Kidney tubule cell (primary cell): ENCODE results near the gene CBX3.
"Not testable (repeated sequence)": the region's sequence is repeated elsewhere in the genome, so short reads cannot be mapped to it uniquely, and the experiment has no call there.

ENCODE experiments used
- DNase-seq: peaks from one replicate; pipeline ENCODE4 v3.0.0-alpha.2; 2018; ENCODE audit warnings: low spot score

CBX3 gene

DNA sequence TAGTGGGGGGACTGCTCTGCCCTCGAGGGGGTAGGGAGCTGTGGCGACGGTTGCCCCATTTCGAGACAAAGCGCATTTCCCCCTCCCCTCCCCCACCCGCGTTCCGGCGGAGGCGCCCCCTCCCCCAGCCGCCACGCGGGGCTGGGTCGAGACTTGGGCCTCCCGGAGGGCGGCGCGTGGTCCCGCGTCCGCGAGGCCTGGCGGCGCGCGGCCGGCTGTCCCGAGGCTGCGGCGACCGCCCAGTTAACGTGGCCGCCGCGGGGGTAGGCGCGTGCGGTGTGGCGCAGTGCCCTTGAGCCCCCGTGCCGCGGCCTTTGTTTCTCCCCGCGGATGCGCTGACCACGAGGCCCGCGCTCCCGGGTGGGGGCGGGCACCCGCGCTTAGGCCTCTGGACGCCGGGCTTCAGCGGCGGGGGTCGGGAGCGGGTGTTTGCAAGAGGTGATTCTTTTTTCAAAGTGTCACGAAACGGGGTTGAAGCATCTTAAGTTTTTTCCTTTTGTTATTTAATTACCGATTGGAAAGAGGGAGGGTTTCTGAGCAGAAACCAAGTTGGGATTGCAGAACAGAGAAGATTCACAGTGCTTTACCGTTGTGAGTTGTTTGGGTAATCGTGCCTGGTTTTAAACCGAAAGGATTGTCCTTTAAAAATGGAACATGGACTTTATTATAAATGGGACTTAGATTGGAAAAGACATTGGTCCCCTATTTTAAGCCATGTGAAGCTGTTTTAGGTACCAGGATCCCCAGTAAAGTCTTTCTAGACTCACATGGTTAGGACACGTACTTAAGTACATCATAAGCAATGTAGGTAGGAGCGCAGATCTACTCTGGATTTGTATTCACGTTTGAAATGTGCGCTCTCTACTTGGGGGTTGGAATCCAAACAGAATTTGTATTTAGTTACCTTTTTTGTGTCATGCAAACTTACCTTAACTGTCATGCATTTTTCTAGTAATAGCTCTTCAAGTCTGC, 760 bp downstream of the CBX3 start:
- peak; percentile 57 for DNase-seq

DNA sequence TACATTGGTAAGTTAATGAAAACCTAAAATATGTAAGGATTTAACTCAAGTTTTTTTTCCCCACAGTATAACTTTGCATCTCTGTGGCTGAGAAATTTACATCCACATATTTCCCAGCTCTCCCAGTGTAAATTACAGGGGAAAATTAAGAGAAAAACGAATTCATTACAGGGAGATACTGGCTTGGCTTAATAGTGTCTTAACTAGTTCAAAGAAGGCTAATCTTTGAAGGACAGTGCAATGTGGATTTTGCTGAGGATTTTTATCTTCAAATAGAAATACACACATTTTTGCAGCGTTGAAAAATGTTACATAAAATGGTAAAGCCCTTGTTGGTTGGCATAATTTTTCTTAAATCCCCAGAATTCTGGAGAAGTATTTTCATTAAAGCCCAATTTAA, 1.5 kb downstream of the CBX3 start:
- no peak for DNase-seq

DNA sequence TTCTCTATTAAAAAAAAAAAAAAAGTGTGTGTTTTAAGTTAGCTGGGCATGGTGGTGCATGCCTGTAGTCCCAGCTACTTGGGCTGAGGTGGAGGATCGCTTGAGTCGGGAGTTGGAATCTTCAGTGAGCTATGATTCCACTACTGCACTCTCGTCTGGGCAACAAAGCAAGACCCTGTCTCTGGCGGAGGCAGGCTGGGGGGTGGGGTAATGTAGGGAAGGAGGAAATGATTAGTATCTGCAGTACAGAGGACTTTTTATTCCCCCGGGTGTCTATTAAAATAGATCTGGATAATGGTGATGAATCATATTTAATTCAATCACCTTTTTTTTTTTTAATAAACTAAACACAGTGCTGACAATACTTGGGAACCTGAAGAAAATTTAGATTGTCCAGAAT, 6.5 kb downstream of the CBX3 start:
- DNase-seq: no peak

DNA sequence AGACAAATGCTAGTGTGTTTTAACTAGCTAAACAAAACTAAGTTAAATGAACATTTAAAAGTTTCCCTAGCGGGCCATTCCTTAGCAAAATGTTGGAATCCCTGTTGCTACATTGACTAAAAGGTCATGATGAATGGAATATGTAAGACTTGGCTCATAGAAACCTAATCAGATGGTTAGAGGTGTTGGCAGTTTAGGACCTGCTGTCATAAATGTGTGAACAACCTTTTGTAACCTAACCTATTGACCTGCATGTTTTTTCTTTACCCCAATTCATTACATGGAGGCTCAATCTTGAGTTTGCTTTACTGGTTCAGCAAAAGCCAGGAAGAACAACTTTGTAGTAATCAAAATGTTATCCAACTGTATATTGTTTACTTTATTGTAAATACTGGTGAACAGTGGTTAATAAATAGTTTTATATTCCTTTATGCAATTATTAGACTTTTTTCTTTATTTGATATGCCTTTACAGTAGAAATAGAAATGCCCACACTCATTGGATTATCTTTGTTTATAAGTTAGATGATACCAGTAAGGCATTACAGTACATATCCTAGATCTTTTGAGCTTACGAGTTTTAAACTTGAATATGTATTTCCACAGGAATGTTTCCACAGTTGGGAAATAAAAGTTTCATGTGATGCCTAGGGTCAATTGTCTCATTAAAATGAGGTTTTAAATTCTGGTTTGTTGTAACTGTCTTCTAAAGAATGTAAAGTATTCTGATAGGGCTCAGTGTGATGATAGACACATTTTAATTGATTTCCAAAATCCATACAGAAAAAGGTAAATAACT, 11.6 kb downstream of the CBX3 start:
- DNase-seq: no peak

DNA sequence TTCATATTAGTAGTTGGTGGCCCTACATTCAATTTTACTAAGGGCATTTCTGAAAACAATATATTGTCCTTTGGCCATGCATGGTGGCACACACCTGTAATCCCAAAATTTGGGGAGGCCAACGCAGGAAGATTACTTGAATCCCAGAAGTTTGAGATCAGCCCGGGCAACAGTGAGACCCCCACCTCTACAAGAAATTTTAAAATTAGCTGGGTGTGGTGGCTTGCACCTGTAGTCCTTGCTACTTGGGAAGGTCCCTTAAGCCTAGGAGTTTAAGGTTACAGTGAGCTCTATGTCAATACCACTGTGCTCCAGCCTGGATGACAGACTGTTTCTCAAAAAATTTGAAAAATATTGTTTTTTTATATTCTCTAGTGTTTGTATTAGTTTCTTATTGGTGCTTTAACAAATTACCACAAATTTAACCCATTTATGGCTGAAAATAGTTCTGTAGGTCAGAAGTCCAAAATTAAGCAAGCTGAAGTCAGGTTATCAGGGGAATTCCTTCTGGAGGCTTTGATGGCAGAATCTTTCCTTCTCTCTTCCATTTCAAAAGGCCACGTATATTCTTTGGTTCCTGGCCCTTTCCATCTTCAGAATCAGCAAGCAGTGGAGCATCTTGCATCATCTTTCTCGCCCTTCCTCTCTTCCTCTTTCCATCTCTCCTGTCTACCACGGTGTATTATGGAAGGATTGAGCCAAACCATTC, 12.4 kb downstream of the CBX3 start:
- DNase-seq: no peak

DNA sequence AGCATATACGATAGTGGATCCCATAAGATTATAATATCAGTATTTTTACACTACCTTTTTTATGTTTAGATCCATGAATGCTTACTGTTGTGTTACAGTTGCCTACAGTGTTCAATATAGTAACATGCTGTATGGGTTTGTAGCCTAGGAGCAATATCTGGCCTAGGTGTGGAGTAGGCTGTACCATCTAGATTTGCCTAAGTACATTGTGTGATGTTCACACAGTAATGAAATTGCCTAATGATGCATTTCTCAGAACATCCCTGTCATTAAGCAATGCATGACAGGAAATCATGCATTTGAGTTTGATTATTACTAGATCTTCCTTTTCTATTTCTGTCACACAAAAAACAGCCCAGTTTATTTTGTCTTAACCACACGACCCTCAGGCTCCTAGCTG, 14.5 kb downstream of the CBX3 start:
- no peak for DNase-seq

DNA sequence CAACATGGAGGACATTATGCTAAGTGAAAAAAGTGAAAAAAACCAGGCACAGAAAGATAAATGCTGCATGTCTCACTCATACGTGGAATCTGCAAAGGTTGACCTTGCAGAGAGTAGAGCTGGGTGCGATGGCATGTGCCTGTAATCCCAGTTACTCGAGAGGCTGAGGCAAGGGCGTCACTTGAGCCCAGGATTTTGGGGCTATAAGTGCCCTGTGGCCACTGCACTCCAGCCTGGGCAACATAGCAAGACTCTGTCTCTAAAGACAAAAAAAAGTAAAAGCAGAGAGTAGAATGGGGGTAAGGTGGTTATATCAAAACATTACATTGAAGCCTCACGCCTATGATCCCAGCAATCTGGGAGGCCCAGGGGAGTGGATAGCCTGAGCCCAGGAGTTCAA, 22.8 kb downstream of the CBX3 start:
- no peak for DNase-seq

DNA sequence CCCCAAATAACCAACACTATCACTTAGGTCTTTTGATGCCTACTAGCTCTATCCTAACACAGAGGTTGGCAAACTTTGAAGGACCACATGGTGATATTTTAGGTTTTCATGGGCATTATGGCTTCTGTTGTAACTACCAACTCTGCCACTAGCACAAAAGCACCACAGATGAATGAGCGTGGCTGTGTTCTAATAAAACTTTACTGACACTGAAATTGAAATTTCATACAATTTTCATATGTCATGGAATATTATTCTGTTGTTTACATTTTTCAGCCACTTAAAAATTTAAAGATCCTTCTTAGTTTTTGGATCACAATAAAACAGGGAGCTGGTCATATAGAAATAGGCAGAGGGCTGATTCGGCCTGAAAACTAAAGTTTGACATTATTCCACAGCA, 26.4 kb downstream of the CBX3 start:
- DNase-seq: no peak

DNA sequence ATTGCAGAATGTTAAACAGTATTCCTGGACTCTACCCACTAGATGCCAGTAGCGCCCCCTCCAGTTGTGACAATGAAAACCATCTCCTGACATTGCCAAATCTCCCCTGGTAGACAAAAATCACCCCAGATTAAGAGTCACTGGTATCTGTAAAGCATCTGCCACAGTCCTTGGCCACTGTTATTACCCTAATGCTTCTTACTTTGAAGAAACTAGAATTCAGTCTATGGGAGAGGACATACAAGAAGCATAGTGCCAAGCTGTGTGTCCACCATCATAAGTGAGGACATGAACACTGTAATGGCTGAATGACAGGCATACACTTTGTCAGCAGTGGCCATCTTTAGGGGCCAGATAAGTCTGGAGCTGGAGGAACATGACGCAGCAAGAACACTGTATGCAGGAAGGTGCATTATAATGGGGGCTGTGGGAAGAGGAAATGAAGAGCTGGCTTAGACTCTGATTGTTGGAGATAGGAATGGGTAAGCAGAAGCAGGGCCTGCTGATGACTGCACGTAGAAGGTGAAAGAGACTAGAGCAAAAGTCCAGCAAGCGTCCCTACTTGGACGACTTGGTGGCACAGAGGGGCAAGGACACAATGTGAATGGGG, 32.5 kb downstream of the CBX3 start:
- DNase-seq: no peak

DNA sequence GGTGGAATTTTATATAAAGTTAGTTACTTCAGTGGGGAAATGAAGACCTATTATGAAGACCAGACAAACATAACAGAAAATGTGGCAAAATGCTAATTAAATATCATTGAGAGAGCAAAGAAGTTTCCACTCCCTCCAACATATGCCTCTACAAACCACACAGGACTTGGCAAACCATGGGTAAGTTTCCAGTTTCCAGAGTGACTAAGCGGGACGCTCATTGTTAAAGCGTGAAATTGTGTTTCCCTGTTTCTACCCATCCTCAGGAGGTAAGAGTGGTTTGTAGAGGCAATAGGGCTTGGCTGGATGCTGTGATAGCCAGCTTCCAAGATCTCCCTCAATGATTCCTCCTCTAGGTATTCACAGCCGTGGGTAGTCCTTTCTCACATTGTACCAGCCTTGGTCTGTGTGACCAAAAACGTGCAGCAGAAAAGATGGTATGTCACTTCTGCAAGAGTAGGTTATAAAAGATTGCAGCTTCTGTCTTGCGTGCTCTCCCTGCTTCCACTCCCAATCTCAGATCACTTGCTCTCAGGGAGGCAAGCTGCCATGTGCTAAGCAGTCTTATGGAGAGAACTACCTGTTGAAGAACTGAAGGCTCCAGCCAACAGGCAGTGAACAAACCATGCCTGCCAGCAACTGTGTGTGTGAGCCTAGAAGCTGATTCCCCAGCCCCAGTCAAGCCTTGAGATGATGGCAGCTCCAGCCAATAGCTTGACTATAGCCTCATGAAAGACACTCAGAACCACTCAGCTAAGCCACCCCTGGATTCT, 35.7 kb downstream of the CBX3 start:
- no peak for DNase-seq

DNA sequence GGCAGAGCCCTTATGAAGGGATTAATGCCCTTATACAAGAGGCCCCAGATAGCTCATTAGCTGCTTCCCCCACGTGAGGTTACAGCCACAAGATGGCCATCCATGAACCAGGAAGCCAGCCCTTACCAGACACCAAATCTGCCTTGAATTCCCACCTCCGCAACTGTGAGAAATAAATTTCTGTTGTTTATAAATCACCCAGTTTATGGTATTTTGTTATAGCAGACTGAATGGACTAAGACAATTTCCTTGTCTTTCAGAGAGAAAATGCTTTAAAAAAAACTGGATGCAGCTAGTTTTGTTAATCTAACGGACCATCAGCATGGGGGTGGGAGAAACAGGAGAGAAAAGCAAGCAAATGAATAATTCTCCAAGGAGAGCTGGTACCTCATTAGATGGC, 36.5 kb downstream of the CBX3 start:
- DNase-seq: no peak

DNA sequence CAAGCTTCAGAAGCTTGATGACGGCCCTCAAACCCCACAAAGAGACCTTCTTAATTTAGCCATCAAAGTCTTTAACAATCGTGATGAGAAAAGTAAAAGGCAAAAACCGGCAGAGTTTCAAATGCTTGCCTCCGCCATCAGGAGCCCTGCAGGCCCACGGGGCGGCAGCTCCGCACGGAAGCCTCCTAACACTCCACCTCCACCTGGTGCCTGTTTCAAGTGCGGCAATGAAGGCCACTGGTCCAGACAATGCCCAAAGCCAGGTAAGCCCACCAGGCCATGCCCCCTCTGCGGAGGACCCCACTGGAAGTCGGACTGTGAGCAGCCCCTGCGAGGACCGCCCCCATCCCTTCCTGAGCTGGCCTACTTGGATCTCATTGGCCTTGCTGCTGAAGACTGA, 43.6 kb downstream of the CBX3 start:
- no peak for DNase-seq

DNA sequence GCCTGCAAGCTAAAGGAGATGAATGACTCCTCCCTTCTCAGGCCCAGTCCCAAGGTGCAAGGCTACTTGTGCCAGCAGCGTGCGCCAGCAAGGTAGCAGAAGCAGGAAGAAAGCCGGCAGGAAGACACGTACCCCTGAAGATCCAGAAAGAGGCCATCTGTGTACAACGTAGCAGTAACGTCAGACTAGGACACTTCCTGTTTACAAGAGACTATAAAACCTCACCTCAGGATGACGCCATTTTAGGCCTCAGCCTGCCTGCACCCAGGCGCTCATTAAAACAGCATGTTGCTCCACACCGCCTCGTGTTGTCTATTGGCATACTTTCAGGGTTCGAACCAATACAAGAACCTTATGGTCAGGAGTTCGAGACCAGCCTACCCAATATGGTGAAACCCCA, 48.7 kb downstream of the CBX3 start:
- DNase-seq: no peak

DNA sequence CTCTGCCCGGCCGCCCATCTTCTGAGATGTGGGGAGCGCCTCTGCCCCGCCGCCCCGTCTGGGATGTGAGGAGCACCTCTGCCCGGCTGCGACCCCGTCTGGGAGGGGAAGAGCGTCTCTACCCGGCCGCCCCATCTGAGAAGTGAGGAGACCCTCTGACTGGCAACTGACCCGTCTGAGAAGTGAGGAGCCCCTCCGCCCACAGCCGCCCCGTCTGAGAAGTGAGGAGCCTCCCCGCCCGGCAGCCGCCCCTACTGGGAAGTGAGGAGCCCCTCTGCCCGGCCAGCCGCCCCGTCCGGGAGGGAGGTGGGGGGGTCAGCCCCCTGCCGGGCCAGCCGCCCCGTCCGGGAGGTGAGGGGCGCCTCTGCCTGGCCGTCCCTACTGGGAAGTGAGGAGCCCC, 60.3 kb downstream of the CBX3 start:
- DNase-seq: not testable (repeated sequence)
